GM18907 (cell line): ENCODE data around the gene RAB44.
"Not testable (repeated sequence)": the region's sequence is repeated elsewhere in the genome, so short reads cannot be mapped to it uniquely, and the experiment has no call there.

ENCODE experiments used
- ATAC-seq: cut with Tn5 transposase; IDR thresholded peaks from one replicate; pipeline ENCODE4 v1.9.1; 2021; ENCODE audit warnings: mild to moderate bottlenecking, moderate library complexity; ENCODE audit not compliant: unreplicated experiment

The RAB44 gene

GRCh38 chr6:36703982-36704381, 6.4 kb downstream of the RAB44 start:
- no peak for ATAC-seq

- ATAC-seq: not testable (repeated sequence)
These were observed 7.4 kb downstream of the RAB44 start for GRCh38 chr6:36704961-36705577.

- no peak for ATAC-seq
These were observed 8.7 kb downstream of the RAB44 start for GRCh38 chr6:36706339-36706738.

- ATAC-seq: no peak
These were observed 15.2 kb downstream of the RAB44 start for GRCh38 chr6:36712816-36713215.

GRCh38 chr6:36713846-36714245, 16.2 kb downstream of the RAB44 start:
- ATAC-seq: no peak

- no peak for ATAC-seq
These were observed 16.9 kb downstream of the RAB44 start for GRCh38 chr6:36714511-36714910.

GRCh38 chr6:36715469-36715868, 17.8 kb downstream of the RAB44 start:
- no peak for ATAC-seq

- no peak for ATAC-seq
These were observed 19.0 kb downstream of the RAB44 start for GRCh38 chr6:36716476-36717093.

GRCh38 chr6:36717231-36717825, 19.7 kb downstream of the RAB44 start:
- no peak for ATAC-seq

GRCh38 chr6:36717871-36718540, 20.4 kb downstream of the RAB44 start:
- no peak for ATAC-seq

GRCh38 chr6:36718560-36718959, 20.9 kb downstream of the RAB44 start:
- ATAC-seq: no peak

GRCh38 chr6:36719126-36719525, 21.5 kb downstream of the RAB44 start:
- no peak for ATAC-seq

GRCh38 chr6:36720251-36721141, 22.9 kb downstream of the RAB44 start:
- ATAC-seq: no peak

- ATAC-seq: no peak
These were observed 23.9 kb downstream of the RAB44 start for GRCh38 chr6:36721369-36722140.

- no peak for ATAC-seq
These were observed 24.7 kb downstream of the RAB44 start for GRCh38 chr6:36722365-36722764.

GRCh38 chr6:36722879-36723278, 25.3 kb downstream of the RAB44 start:
- ATAC-seq: no peak

- ATAC-seq: not testable (repeated sequence)
These were observed 26.4 kb downstream of the RAB44 start for GRCh38 chr6:36723992-36724391.

- ATAC-seq: no peak
These were observed 27.1 kb downstream of the RAB44 start for GRCh38 chr6:36724514-36725390.

GRCh38 chr6:36725581-36725980, 28.0 kb downstream of the RAB44 start:
- ATAC-seq: no peak
